ENCODE measurements around the gene TRIP12. TPM values are rescaled to one million over a fixed set of nuclear protein-coding genes. Genes with fewer than 3 reads are reported as not detected.
"Not testable (repeated sequence)": the region's sequence is repeated elsewhere in the genome, so short reads cannot be mapped to it uniquely, and the experiment has no call there.

Gene TRIP12
- total RNA-seq, 1 experiment from 2014 or later = 175 TPM

DNA sequence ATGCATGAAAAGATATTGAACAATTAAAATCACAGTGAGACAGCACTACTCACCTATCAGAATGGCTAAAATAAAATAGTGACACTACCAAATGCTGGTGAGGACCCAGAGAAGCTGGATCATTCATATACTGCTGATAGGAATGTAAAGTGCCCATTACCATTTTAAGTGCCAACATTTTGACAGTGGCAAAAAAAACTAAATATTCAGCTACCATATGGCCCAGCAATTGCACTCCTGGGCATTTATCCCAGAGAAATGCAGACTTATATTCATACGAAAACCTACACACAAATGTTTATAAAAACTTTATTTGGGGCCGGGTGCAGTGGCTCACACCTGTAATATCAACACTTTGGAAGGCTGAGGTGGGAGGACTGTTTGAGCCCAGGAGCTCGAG, 48.1 kb upstream of the TRIP12 start:
- no TSS peak for BruUV-seq (replicated peaks)
- Histone ChIP-seq H3K4me1 (ENCODE audit: control insufficient read depth in 1 of 2, insufficient read depth in 2 of 2, low read length in 2 of 2) (no peaks in the 10 kb centered on the region), H3K4me3 (replicated peaks in 1 of 2; ENCODE audit: low read depth in 1 of 2, low read length in 2 of 2) (no peak overlapping the region), H3K27ac (ENCODE audit: low read depth, low read length) (no peak overlapping the region), H3K9me2 (ENCODE audit: insufficient read depth) (no peaks in the 10 kb centered on the region), H2AFZ (ENCODE audit: low read depth, low read length, poor library complexity, severe bottlenecking) (no peak overlapping the region), H3K27me3 (ENCODE audit: insufficient read depth, low read length) (no peaks in the 10 kb centered on the region), H3K4me2 (ENCODE audit: low read length) (no peak overlapping the region), H3K9me3 (ENCODE audit: control insufficient read depth in 1 of 2, insufficient read depth in 1 of 2, low read depth in 1 of 2, low read length in 2 of 2) (no peaks in the 10 kb centered on the region), H4K20me1 (ENCODE audit: insufficient read depth) (no peaks in the 10 kb centered on the region), H3K79me2 (ENCODE audit: insufficient read depth, low read length) (no peaks in the 10 kb centered on the region), H3K9ac (ENCODE audit: low read length) (no peak overlapping the region), H3K36me3 (ENCODE audit: control insufficient read depth in 1 of 2, insufficient read depth in 2 of 2, low read length in 2 of 2) (no peaks in the 10 kb centered on the region)
- DNase-seq (ENCODE audit: low read depth, low spot score) = no peak
- intact Hi-C loops (cut with micrococcal nuclease) = no loop called here
- no peak for ATAC-seq
- TF ChIP-seq RAD21 (IDR thresholded peaks at IDR 0.05; ENCODE audit: low read depth) (no peak), CBX3 (IDR thresholded peaks at IDR 0.05; ENCODE audit: low read depth) (no peak), SIN3A (IDR thresholded peaks at IDR 0.05; ENCODE audit: low read depth) (no peak), EZH2phosphoT487 (IDR thresholded peaks at IDR 0.05; ENCODE audit: borderline replicate concordance) (no peak), FOSL1 (IDR thresholded peaks at IDR 0.05; ENCODE audit: low read depth) (no peak), EZH2 (IDR thresholded peaks at IDR 0.05) (no peak), ELF1 (IDR thresholded peaks at IDR 0.05; ENCODE audit: borderline replicate concordance, low read depth) (no peak), POLR2AphosphoS5 (IDR thresholded peaks at IDR 0.05; ENCODE audit: low read depth, low read length) (no peak), POLR2A (IDR thresholded peaks at IDR 0.05; ENCODE audit: borderline replicate concordance, extremely low read depth, insufficient read depth, insufficient read length) (no peak), ZFX (IDR thresholded peaks at IDR 0.05) (no peak)
- TF ChIP-seq, protein P1, sequence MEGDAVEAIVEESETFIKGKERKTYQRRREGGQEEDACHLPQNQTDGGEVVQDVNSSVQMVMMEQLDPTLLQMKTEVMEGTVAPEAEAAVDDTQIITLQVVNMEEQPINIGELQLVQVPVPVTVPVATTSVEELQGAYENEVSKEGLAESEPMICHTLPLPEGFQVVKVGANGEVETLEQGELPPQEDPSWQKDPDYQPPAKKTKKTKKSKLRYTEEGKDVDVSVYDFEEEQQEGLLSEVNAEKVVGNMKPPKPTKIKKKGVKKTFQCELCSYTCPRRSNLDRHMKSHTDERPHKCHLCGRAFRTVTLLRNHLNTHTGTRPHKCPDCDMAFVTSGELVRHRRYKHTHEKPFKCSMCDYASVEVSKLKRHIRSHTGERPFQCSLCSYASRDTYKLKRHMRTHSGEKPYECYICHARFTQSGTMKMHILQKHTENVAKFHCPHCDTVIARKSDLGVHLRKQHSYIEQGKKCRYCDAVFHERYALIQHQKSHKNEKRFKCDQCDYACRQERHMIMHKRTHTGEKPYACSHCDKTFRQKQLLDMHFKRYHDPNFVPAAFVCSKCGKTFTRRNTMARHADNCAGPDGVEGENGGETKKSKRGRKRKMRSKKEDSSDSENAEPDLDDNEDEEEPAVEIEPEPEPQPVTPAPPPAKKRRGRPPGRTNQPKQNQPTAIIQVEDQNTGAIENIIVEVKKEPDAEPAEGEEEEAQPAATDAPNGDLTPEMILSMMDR (IDR thresholded peaks at IDR 0.05 in 2 of 3, conservative IDR thresholded peaks at IDR 0.05 in 1 of 3; ENCODE audit: borderline replicate concordance in 1 of 3, insufficient read depth in 1 of 3, low read depth in 2 of 3, low read length in 2 of 3) = no peak
- RAD21 ChIA-PET (ENCODE audit: low non-redundant PET in 1 of 2, low total read pairs in 2 of 2, uncharacterized antibody in 2 of 2, unreplicated experiment in 2 of 2) = no interaction called here
- CTCF ChIA-PET = no interaction called here
- POLR2A ChIA-PET = no interaction called here

DNA sequence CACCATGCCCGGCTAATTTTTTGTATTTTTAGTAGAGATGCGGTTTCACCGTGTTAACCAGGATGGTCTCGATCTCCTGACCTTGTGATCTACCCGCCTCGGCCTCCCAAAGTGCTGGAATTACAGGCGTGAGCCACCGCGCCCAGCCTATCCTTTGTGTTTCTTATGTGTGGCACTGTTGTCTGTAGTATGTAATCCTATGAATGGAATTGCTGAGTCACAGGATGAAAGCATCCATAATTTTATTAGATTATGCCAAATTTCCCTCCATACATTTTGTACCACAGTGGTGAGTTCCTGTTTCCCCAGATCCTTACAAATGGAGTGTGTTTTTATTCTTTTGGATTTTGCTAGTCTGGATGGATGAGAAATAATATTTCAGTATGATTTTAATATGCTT, 41.8 kb upstream of the TRIP12 start:
- DNase-seq (ENCODE audit: low read depth, low spot score); H3K4me3 ChIP-seq (replicated peaks in 1 of 2; ENCODE audit: low read depth in 1 of 2, low read length in 2 of 2); H3K4me2 ChIP-seq (ENCODE audit: low read length); BruUV-seq (replicated peaks); POLR2A ChIA-PET; H3K9me2 ChIP-seq (ENCODE audit: insufficient read depth); RAD21 ChIA-PET (ENCODE audit: low non-redundant PET in 1 of 2, low total read pairs in 2 of 2, uncharacterized antibody in 2 of 2, unreplicated experiment in 2 of 2); intact Hi-C loops (cut with micrococcal nuclease); H3K9ac ChIP-seq (ENCODE audit: low read length); H4K20me1 ChIP-seq (ENCODE audit: insufficient read depth); H3K36me3 ChIP-seq (ENCODE audit: control insufficient read depth in 1 of 2, insufficient read depth in 2 of 2, low read length in 2 of 2); CTCF ChIA-PET; H3K79me2 ChIP-seq (ENCODE audit: insufficient read depth, low read length); H3K27me3 ChIP-seq (ENCODE audit: insufficient read depth, low read length); ATAC-seq; H2AFZ ChIP-seq (ENCODE audit: low read depth, low read length, poor library complexity, severe bottlenecking); H3K4me1 ChIP-seq (ENCODE audit: control insufficient read depth in 1 of 2, insufficient read depth in 2 of 2, low read length in 2 of 2); H3K9me3 ChIP-seq (ENCODE audit: control insufficient read depth in 1 of 2, insufficient read depth in 1 of 2, low read depth in 1 of 2, low read length in 2 of 2); H3K27ac ChIP-seq (ENCODE audit: low read depth, low read length): not testable (repeated sequence)
